Peyer's patch (tissue), 4 donors: ENCODE results near the gene KCNMA1.

Experiments
- POLR2A ChIP-seq, 2 donors: fragments of 450-650 bp; IDR thresholded peaks; one replicate each; pipeline ENCODE4 v1.5.1; 2017; ENCODE audit warnings: antibody characterized with exemption in 2 of 2, mild to moderate bottlenecking in 2 of 2, moderate library complexity in 2 of 2
- TF ChIP-seq, protein P1 (sequence below), 6 experiments: fragments of 450-650 bp in 4 of 6; fragments of 200-600 bp in 2 of 6; sonication (generic) in 1 of 6; IDR thresholded peaks; one replicate each; pipeline ENCODE4 v1.5.1; 2017 to 2019; ENCODE audit warnings: antibody characterized with exemption in 6 of 6, mild to moderate bottlenecking in 3 of 6, moderate library complexity in 1 of 6

DNA sequence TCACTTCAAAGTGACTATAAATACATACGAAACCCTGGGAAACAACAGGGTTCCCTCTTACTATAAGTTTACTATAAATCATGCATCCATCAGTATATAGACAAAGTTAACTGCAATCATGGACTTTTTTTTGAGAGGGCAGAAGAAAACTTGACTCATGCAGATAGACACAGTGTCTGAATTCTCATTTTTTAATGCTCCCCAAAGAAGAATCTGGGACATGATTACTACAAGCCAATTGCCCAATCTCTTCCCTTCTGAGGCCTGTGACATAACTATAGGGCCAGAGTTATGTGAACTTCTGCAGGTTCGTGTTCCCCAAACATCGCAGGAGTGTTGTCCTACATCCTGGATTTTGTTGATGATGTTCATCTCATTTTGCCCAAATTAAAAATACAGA is 376.5 kb downstream of the KCNMA1 start:
- TF ChIP-seq, protein P1, sequence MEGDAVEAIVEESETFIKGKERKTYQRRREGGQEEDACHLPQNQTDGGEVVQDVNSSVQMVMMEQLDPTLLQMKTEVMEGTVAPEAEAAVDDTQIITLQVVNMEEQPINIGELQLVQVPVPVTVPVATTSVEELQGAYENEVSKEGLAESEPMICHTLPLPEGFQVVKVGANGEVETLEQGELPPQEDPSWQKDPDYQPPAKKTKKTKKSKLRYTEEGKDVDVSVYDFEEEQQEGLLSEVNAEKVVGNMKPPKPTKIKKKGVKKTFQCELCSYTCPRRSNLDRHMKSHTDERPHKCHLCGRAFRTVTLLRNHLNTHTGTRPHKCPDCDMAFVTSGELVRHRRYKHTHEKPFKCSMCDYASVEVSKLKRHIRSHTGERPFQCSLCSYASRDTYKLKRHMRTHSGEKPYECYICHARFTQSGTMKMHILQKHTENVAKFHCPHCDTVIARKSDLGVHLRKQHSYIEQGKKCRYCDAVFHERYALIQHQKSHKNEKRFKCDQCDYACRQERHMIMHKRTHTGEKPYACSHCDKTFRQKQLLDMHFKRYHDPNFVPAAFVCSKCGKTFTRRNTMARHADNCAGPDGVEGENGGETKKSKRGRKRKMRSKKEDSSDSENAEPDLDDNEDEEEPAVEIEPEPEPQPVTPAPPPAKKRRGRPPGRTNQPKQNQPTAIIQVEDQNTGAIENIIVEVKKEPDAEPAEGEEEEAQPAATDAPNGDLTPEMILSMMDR (IDR thresholded peaks at IDR 0.05) = no peak
- TF ChIP-seq POLR2A (IDR thresholded peaks at IDR 0.05) = no peak
